ENCODE measurements around the gene DICER1.
"Not testable (repeated sequence)": the region's sequence is repeated elsewhere in the genome, so short reads cannot be mapped to it uniquely, and the experiment has no call there.

The DICER1 gene

DNA sequence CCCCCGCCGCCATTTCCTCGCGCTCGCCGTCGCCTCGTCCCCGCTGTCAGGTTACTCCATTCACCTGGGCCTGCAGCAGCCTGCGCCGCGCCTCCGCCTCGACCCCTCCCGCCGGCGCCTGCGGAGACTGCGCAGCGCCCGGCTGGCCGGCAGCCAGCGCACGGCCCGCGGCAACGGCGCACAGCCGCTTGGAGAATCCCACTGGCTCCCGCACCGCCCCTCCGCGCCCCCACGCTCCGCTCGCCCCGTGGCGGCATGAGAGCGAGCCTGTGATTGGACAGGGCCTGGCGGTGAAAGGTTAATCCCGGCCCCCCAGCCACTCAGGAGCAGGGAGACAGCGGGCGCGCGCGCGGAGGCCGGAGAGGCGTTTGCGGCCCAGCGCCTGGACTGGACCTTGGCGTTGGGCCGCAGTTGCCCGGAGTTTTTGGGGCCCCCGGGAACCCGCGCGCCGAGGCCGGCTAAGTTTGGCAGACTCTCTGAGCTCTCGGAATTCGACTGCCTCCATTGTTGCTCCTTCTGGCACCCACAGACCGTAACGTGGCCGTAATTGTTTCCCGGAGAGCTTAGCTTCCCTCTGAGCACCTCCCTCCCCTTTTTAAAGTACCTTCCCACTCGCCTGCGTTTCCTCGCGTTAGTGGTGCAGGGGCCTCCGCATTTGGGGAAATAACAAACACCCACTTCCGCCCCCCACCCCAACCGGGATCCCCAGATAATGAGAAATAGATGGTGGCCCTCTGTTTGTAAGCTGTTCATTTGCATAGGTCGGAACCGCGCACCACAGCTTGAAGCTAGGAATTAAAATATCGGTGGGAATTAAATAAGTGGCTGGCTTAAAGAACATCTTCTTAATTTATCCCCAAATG is at the start of gene DICER1:
TSS of gene DICER1 (minus strand) at position 203 of the 863 bp plus-strand sequence. CDS start 24,071 bp downstream, outside the sequence.
- peak; percentile 95 for DNase-seq (ENCODE audit: low spot score)

GRCh38 chr14:95206534-95206933 is 49.2 kb upstream of the DICER1 start:
- no peak for DNase-seq (ENCODE audit: low spot score)

DNA sequence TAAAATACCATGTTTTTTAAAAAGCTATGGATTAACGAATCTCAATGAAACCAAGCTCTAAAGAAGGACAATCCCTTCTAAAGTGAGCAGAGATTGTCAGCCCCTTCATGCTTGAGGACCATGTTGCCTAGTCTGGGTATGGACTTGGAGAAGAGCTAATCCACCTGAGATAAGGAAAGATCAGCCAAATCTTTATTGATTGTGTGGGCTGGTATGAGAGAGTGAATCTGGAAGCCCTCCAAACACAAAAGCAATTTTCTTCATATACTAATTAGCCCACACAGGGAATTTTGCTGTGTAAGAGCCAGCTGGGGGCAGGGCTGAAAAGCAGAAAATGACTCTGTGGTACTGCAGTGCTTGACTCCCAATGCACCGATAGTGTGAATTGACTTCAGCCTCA is 47.4 kb upstream of the DICER1 start:
- DNase-seq (ENCODE audit: low spot score): no peak

DNA sequence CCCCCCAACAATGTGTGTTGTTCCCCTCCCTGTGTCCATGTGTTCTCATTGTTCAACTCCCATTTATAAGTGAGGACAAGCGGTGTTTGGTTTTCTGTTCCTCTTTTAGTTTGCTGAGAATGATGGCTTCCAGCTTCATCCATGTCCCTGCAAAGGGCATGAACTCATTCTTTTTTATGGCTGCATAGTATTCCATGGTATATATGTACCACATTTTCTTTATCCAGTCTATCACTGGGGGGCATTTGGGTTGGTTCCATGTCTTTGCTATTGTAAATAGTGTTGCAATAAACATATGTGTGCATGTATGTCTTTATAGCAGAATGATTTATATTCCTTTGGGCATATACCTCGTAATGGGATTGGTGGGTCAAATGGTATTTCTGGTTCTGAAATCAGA is 44.4 kb upstream of the DICER1 start:
- not testable (repeated sequence) for DNase-seq (ENCODE audit: low spot score)

DNA sequence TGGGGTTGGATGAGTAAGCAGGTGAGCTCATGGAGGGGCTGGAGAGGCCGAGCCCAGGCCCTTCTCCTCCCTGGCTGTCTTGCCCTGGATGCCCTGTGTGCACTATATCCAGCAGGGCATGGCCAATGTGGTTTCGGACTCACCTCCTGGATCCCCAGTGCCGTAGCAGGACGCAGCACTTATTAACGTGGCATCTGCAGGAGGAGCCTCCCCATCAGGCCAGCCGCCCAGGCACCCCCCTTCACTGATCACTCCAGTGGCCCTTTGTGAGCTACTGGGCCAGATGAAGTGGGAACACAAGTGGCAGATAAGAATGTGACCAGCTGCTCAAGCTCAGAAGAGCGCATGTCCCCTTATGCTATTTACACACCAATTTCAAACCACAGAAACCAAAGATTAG is 43.1 kb upstream of the DICER1 start:
- peak; percentile 26 for DNase-seq (ENCODE audit: low spot score)

DNA sequence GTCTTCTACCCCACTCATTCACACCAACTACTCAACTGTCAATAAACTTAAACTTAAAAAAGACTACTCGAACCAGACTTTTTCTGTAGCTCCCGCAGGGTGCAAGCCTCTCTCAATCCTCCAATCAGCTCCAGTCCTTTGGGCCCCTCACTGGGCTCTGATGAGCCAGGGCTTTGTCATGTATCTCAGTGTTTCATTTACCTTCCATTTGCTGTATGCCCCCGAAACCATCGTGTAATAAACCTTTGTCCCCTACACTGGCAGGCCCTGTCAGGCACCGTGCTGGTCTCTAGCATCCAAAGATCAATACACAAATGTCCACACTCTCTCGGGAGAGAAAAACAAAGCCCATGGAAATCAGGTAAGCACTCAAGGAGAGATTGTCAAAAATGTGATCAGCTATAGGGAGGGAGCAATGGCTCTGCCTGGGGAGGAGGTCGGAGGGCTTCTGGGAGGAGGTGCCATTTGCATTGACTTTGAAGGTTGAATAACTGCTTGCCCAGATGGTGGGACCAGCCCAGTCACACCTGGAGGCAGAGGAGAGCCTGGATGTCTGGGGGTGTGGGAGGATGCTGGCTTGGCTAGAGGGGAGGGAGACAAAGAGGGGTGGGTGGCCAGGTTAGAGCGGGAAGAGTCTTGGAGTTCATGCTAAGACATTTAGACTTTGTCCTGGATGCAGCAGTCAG is 42.1 kb upstream of the DICER1 start:
- no peak for DNase-seq (ENCODE audit: low spot score)

- no peak for DNase-seq (ENCODE audit: low spot score)
Measured at GRCh38 chr14:95198320-95198719, 41.0 kb upstream of the DICER1 start.

DNA sequence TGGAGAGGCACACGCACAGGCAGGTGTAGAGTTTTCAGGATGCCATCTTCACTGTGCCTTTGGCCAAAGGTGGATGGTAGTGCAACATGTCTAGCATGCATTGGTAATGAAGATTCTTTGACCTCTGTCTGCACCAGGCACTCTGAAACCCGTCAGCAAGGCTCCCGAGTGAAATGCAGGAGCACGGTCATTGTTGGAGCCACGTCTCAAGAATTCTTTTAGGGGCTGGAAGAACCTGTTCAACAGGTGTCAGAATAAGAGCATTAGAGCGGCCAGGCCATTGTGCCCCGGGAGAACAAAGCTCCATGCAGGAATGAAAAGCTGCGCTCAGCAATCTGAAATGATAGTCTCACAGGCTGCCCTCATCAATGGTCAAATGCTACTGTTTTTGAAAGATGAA is 40.2 kb upstream of the DICER1 start:
- DNase-seq (ENCODE audit: low spot score): peak; percentile 29

GRCh38 chr14:95196826-95197545 is 39.7 kb upstream of the DICER1 start:
- no peak for DNase-seq (ENCODE audit: low spot score)

DNA sequence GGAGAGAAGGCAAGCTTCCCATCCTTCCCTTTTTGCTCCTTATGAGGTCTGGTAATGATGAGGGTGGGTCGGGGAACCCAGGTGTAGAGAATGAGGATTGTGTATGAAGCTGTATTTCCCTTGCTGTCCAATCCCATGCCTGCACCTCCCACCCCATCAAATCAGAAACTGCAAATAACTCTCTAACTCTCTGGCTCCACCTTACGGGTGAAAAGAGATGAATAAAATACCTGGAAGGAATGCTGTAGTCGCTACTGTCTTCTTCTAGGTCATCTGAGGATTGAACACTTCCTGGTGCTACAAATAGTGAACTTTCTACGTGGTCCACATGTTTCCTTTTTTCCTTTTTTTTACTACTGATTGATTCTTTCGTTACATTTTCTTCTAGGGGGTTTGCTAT is 38.9 kb upstream of the DICER1 start:
- peak; percentile 29 for DNase-seq (ENCODE audit: low spot score)

GRCh38 chr14:95195031-95195430 is 37.7 kb upstream of the DICER1 start:
- no peak for DNase-seq (ENCODE audit: low spot score)

- DNase-seq (ENCODE audit: low spot score): no peak
Measured at GRCh38 chr14:95193081-95193480, 35.8 kb upstream of the DICER1 start.

DNA sequence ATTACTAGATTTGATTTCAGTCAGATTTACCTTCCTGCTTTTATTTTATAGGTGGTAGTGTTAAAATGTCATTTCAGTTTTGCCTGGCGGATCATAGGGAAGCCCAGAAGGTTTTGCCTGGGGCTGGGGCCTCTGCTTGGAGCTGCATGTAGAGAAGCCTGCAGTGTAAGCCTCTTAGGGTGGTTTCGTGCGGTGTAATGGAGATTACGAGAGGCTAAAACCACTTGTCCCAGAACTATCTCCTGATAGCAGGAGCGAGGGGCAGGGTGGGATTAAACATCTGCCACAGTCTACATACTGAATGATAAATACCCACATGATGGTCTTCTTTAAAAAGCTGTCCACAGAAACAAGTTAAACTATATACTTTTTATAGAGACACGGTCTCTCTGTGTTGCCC is 35.0 kb upstream of the DICER1 start:
- no peak for DNase-seq (ENCODE audit: low spot score)

DNA sequence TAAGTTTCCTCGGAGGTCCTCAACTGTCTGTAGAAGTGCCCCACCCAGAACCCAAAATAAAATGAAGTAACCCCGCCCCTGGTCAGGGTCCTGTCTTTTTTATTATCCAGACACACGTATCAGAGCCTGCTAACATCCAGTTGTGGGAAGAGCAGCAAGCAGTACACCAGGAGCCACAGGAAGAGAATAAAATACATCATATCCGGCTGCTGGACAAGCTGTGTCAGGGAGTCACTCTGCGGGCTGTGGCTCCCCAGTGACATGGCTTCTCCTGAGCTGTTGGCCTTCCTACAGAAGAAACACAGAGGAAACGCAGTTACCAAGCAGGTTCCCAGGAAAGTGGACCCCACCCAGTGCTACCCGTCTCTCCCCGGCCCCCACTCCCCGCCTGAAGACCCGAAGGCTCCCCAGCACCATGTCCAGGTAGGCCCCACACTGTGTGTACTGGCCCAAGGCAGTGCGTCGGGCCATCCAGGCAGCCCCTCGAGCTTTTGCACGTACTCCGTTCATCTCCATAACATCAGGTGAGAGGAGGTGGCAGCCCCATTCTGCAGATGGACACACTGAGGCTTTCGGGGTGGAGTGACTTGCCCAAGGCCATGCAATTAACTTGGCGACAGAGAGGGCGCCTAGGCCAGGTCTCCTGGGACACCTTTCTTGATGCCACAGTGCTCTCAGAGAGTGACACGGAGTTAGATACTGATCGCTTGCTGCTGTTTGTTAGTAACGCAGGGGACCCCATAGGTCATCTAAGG is 34.3 kb upstream of the DICER1 start:
- DNase-seq (ENCODE audit: low spot score): no peak

DNA sequence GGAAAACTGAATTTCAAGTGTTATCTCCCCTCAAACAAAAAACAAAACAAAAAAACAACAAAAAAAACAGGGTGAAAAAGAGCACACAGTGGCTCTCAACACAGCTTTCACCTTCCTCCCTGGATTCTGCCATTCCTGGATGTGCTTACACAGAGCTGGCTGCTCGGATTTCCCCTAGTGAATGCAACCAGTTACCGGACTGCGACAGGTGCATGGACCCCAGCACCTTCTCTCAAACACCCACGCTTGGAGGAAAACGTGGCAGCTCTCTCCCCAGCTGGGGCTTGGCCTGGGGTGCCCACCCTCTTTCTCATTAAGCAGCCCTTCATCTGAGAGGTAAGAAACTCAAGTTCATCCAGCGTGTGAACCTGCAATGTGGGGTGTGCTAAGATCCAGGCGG is 33.5 kb upstream of the DICER1 start:
- DNase-seq (ENCODE audit: low spot score): no peak

- DNase-seq (ENCODE audit: low spot score): no peak
Measured at GRCh38 chr14:95190346-95190840, 33.1 kb upstream of the DICER1 start.

DNA sequence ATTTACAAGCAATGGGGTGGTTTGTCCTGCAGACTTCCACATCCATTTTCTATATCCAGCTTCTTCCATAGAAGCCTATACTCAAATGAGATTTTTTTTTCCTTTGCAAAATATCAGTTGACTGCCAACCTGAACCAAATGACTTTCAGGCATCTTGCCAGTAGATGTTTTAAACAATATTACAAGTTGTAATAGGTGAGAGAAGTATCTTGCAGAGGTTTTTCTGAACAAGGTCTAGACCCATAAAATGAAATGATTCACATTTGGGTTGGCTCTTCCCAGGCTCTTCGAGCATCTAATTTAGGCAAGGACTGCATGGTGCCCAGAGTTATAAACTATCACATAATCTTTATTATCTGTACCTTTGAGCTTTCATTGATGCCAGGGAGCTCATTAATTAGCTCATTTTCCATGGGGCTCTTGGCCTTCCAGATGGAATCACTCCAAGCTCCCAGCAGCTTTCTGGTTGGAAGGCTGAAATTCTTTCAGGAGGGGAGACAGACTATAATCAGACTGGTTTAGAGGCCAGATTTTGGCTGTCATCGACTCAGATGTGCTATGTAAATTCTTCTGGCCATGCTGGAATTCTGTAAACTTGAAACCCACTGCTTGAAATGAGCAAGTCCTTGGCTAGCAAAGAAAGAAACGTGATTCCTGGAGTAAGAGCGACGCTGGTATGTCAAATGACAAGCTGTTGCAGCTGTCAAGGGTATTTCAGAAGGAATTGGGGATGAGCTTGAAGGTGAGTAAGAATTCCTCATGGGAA is 32.2 kb upstream of the DICER1 start:
- DNase-seq (ENCODE audit: low spot score): no peak

DNA sequence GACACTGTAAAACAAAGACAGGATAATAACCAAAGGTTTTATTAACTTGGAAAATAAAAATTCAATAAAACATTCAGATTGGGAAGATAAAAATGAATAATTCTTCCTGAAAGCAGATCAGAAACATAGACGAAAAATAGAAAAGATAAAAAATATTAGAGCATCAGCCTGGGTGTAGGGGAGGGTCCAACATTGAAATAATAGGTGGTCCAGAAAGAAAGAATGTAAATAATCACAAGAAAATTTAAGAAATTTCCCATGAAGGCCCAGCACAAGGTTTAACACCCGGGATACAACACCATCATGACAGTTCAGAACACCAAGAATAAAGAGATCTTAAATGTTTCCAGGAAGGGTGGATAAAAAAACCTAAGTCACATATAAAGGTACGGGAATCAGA is 31.1 kb upstream of the DICER1 start:
- DNase-seq (ENCODE audit: low spot score): no peak

DNA sequence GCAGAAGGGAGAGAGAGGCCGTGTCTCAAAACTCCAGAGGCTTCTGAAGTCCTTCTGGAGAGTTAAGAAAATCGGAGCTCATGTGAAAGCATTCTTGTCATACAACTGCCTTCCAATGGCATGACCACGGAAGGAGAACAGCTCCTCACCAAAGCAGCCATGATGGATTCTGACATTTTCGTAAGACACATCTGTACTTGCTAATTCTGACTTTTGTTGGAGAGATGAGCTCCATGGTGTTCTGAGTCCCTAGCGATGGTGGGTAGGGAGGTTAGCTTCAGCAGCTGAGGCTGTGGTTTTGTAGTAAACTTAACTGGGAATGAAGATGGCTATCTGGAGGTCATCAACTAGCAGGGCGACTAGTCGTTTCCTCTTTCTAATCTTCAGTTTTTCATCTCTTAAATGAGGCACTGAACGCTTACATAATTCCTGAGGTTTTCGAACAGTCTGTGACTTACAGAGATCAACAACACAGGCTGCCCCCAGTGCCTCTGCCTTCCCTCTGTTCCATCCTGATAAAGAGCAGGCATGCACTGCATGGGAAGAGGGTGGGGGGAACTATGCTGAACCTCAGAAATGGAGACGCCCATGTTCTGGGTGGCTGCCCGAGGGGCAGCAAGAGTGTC is 28.6 kb upstream of the DICER1 start:
- DNase-seq (ENCODE audit: low spot score): no peak

GRCh38 chr14:95185033-95185766 is 27.9 kb upstream of the DICER1 start:
- DNase-seq (ENCODE audit: low spot score): no peak
